Spleen (tissue), 7 donors: Measurements from ENCODE around the gene TBC1D10A.
A peak's percentile ranks its signal among the peaks of the same experiment; 100 is the strongest.

ENCODE experiments used
- POLR2A ChIP-seq, 3 donors: fragments of 450-650 bp; IDR thresholded peaks; one replicate each; pipeline ENCODE4 v1.5.1; 2017; ENCODE audit warnings: antibody characterized with exemption in 3 of 3, mild to moderate bottlenecking in 1 of 3
- POLR2AphosphoS5 ChIP-seq, 3 donors: sonication (generic); formaldehyde crosslinking; IDR thresholded peaks; one replicate each; pipeline ENCODE4 v1.5.1; 2017; ENCODE audit warnings: antibody characterized with exemption in 3 of 3
- TF ChIP-seq, protein P1 (sequence below), 11 experiments: fragments of 200-600 bp in 7 of 11; fragments of 450-650 bp in 4 of 11; sonication (generic) in 4 of 11; IDR thresholded peaks in 8 of 11; conservative IDR thresholded peaks in 3 of 11; 1 replicate in 7 of 11; 2 replicates in 4 of 11; pipeline versions ENCODE4 v1.4.0 to v1.8.0; 2016 to 2021; ENCODE audit warnings: antibody characterized with exemption in 11 of 11, inconsistent platforms in 4 of 11, mild to moderate bottlenecking in 1 of 11
- donor health status: DM: no; HTN: no; CAD: no; lungs with moderate emphysema.
- donor health status: DM: no; HTN: no; CAD: no.
- donor health status: DM: no; HTN: no; CAD: no.

DNA sequence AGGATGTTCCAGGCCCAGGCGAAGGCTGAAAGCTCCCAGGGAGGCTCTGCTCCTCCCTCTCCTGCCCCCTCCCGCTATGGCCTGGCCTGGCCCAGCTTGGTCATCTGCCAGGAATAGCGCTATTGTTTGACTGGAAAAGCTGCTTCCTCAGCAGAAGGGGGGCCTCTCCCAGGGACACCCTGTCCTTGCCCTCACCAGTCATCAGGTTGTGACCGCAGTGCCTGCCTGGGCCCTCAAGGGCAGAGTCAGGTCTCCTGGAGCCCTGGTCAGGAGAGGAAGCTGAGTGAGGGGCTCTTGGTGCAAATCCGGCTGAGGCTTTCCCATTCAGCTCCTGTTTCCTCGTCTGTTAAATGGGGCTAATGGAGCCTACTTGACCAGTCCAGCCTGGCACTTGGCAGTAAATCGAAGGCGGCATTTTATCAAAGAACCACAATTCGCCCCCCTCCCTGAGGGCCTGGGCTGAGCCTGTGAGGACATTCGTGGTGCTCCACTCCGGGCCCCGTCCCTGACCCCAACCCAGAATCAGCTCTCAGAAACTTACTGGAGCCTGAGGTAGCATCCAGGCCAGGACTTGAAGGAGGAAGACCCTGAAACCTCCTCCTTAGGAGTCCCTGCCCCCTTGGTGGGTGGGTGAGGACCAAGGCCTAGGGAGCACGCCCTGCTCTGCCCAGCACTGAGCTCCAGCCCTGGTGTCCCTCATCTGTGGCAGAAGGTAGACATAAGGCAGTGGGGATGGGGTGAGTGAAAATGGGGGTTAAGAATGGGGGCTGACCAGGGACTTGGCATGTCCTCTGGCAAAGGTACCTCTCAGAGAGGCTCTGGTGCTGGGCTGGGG, 35.5 kb downstream of the TBC1D10A start:
- TF ChIP-seq, protein P1, sequence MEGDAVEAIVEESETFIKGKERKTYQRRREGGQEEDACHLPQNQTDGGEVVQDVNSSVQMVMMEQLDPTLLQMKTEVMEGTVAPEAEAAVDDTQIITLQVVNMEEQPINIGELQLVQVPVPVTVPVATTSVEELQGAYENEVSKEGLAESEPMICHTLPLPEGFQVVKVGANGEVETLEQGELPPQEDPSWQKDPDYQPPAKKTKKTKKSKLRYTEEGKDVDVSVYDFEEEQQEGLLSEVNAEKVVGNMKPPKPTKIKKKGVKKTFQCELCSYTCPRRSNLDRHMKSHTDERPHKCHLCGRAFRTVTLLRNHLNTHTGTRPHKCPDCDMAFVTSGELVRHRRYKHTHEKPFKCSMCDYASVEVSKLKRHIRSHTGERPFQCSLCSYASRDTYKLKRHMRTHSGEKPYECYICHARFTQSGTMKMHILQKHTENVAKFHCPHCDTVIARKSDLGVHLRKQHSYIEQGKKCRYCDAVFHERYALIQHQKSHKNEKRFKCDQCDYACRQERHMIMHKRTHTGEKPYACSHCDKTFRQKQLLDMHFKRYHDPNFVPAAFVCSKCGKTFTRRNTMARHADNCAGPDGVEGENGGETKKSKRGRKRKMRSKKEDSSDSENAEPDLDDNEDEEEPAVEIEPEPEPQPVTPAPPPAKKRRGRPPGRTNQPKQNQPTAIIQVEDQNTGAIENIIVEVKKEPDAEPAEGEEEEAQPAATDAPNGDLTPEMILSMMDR (IDR thresholded peaks at IDR 0.05 in 8 of 11, conservative IDR thresholded peaks at IDR 0.05 in 3 of 11): no peak
- no peak for TF ChIP-seq POLR2A (IDR thresholded peaks at IDR 0.05)
- peak; percentile 83 to 90 (median 89) for TF ChIP-seq POLR2AphosphoS5 (IDR thresholded peaks at IDR 0.05)
